ENCODE results near the gene CPS1.

- TF ChIP-seq CTCF (IDR thresholded peaks at IDR 0.05; ENCODE audit: low read length), result no peak
- TF ChIP-seq EZH2 (IDR thresholded peaks at IDR 0.05; ENCODE audit: borderline replicate concordance, low read length), result no peak
Observed at GRCh38 chr2:210548031-210548430, 8.4 kb upstream of the CPS1 start.

All from OCI-LY1 (cell line).